ENCODE data around the gene LNX1. TPM values are rescaled to one million over a fixed set of nuclear protein-coding genes. Genes with fewer than 3 reads are reported as not detected.
"Not testable (repeated sequence)": the region's sequence is repeated elsewhere in the genome, so short reads cannot be mapped to it uniquely, and the experiment has no call there.

The LNX1 gene
- total and polyA plus RNA-seq, 2 of the 13 experiments (the other 11 are each of a cell fraction or from before 2014, with no cell fraction given): 0.49 TPM

DNA sequence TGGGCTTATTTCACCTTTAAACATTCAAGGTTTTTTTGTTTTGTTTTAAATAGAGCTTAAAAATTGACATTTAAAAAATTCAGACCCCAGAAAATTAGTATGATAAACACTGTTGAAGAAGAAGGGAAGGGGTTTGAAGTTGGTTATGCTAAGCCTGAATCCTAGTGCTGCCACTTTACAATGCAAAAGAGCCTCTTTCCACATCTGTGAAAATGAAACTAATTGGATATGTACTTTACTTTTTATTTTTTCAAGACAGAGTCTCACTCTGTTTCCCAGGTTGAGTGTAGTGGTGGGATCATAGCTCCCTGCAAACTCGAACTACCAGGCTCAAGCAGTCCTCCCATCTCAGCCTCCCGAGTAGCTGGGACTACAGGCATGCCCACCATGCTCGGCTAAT, 172.1 kb downstream of the LNX1 start:
- no peak overlapping the region for H3K27ac ChIP-seq (ENCODE audit: extremely low read length, insufficient read depth, low read length)
- in situ Hi-C loops (cut with HindIII; ENCODE audit: extremely low pct_ligation_motif_present, low pct_unique_long_range_greater_than_20kb): no loop called here
- WGBS (ENCODE audit: low lambda C conversion rate): 92% methylated on average over 3 of the region's 3 CpGs
- ATAC-seq: no peak
- H3K4me3 ChIP-seq (replicated peaks in 1 of 3; ENCODE audit: insufficient read depth in 1 of 3, low read depth in 2 of 3, low read length in 3 of 3): no peak overlapping the region
- ChIA-PET POLR2A (no interaction called here), CTCF (ENCODE audit: low intra/inter-chr PET ratio, low total read pairs) (no interaction called here)
- no peak overlapping the region for H3K4me2 ChIP-seq (ENCODE audit: low read depth, low read length)
- H3K36me3 ChIP-seq (replicated peaks in 1 of 2; ENCODE audit: control insufficient read depth in 1 of 2, insufficient read depth in 2 of 2, low read length in 2 of 2): peaks cover 1 to 13% of the 10 kb centered on the region in 2 experiments; a peak in 3 of 5 replicates
- no peak for DNase-seq (ENCODE audit: low spot score)
- H3K9me3 ChIP-seq (ENCODE audit: low read length): no peaks in the 10 kb centered on the region
- H4K20me1 ChIP-seq (ENCODE audit: insufficient read depth, low read length): no peaks in the 10 kb centered on the region
- 0 out of 2 replicates have a peak, but pooled peaks cover 6% of the 10 kb centered on the region for H3K4me1 ChIP-seq (ENCODE audit: insufficient read depth, low read length)
- no peak for TF ChIP-seq SRSF9 (IDR thresholded peaks at IDR 0.05; ENCODE audit: borderline replicate concordance, insufficient read depth, low read depth, low read length, poor library complexity, severe bottlenecking)
- TF ChIP-seq, protein P1, sequence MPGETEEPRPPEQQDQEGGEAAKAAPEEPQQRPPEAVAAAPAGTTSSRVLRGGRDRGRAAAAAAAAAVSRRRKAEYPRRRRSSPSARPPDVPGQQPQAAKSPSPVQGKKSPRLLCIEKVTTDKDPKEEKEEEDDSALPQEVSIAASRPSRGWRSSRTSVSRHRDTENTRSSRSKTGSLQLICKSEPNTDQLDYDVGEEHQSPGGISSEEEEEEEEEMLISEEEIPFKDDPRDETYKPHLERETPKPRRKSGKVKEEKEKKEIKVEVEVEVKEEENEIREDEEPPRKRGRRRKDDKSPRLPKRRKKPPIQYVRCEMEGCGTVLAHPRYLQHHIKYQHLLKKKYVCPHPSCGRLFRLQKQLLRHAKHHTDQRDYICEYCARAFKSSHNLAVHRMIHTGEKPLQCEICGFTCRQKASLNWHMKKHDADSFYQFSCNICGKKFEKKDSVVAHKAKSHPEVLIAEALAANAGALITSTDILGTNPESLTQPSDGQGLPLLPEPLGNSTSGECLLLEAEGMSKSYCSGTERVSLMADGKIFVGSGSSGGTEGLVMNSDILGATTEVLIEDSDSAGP (CRISPR knock-in tag; IDR thresholded peaks at IDR 0.05; ENCODE audit: borderline replicate concordance): no peak
- intact Hi-C loops (cut with micrococcal nuclease; ENCODE audit: unreplicated experiment): no loop called here
- H3K79me2 ChIP-seq (ENCODE audit: insufficient read depth, low read length): no peaks in the 10 kb centered on the region
- H2AFZ ChIP-seq (ENCODE audit: low read length): no peak overlapping the region
- H3K9ac ChIP-seq (ENCODE audit: insufficient read depth, low read depth, low read length): no peak overlapping the region
- BruUV-seq (replicated peaks): no TSS peak
- no peaks in the 10 kb centered on the region for H3K27me3 ChIP-seq (ENCODE audit: control insufficient read depth in 1 of 2, insufficient read depth in 2 of 2, low read length in 2 of 2)
- no peak for FAIRE-seq

DNA sequence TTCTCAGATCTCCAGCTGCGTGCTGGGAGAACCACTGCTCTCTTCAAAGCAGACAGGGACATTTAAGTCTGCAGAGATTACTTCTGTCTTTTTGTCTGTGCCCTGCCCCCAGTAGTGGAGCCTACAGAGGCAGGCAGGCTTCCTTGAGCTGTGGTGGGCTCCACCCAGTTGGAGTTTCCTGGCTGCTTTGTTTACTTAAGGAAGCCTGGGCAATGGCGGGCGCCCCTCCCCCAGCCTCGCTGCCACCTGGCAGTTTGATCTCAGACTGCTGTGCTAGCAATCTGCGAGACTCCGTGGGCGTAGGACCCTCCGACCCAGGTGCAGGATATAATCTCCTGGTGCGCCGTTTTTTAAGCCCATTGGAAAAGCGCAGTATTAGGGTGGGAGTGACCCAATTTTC, 181.8 kb downstream of the LNX1 start:
- ATAC-seq; H3K4me1 ChIP-seq (ENCODE audit: insufficient read depth, low read length); BruUV-seq (replicated peaks); FAIRE-seq; H3K27me3 ChIP-seq (ENCODE audit: control insufficient read depth in 1 of 2, insufficient read depth in 2 of 2, low read length in 2 of 2); POLR2A ChIA-PET; H2AFZ ChIP-seq (ENCODE audit: low read length); intact Hi-C loops (cut with micrococcal nuclease; ENCODE audit: unreplicated experiment); H3K27ac ChIP-seq (ENCODE audit: extremely low read length, insufficient read depth, low read length); CTCF ChIA-PET (ENCODE audit: low intra/inter-chr PET ratio, low total read pairs); H4K20me1 ChIP-seq (ENCODE audit: insufficient read depth, low read length); H3K36me3 ChIP-seq (replicated peaks in 1 of 2; ENCODE audit: control insufficient read depth in 1 of 2, insufficient read depth in 2 of 2, low read length in 2 of 2); H3K4me3 ChIP-seq (replicated peaks in 1 of 3; ENCODE audit: insufficient read depth in 1 of 3, low read depth in 2 of 3, low read length in 3 of 3); in situ Hi-C loops (cut with HindIII; ENCODE audit: extremely low pct_ligation_motif_present, low pct_unique_long_range_greater_than_20kb); H3K9me3 ChIP-seq (ENCODE audit: low read length); H3K4me2 ChIP-seq (ENCODE audit: low read depth, low read length); DNase-seq (ENCODE audit: low spot score); H3K9ac ChIP-seq (ENCODE audit: insufficient read depth, low read depth, low read length): not testable (repeated sequence)
- peaks cover 28% of the 10 kb centered on the region for H3K79me2 ChIP-seq (ENCODE audit: insufficient read depth, low read length)
- 98% methylated on average over 7 of the region's 11 CpGs for WGBS (ENCODE audit: low lambda C conversion rate)

Other genes with a start within 250 kb of the LNX1 start
- 15.6 and 16.7 TPM in 2 replicates for gene SCFD2, start 225.4 kb downstream of the LNX1 start, total RNA-seq (2016; rRNA removed; fragmentation: Illumina TruSeq; extraction: Trizol)
- 4.6 and 5.6 TPM in 2 replicates for gene SCFD2, start 225.4 kb downstream of the LNX1 start, polyA plus RNA-seq (2011; rRNA removed)
- 58.8 and 69.4 TPM in 2 replicates for gene FIP1L1, start 213.8 kb downstream of the LNX1 start, total RNA-seq (2016; rRNA removed; fragmentation: Illumina TruSeq; extraction: Trizol)
- gene FIP1L1, start 213.8 kb downstream of the LNX1 start, polyA plus RNA-seq (2011; rRNA removed): 14.8 and 14.9 TPM in 2 replicates

Measured in HepG2 (cell line).